DND-41 (cell line): Measurements from ENCODE around the gene ADNP2.

Source experiments
- CTCF ChIP-seq: IDR thresholded peaks from 2 replicates; pipeline ENCODE4 v1.5.1; 2012; ENCODE audit warnings: borderline replicate concordance, low read length, moderate library complexity, mild to moderate bottlenecking; ENCODE audit not compliant: poor library complexity, severe bottlenecking; ENCODE audit errors: extremely low read depth
- EZH2 ChIP-seq: IDR thresholded peaks from 3 replicates; pipeline ENCODE4 v1.6.1; 2012; ENCODE audit warnings: borderline replicate concordance, low read depth, mild to moderate bottlenecking, moderate library complexity, low read length, inconsistent platforms; ENCODE audit not compliant: severe bottlenecking

- TF ChIP-seq CTCF (no peak), EZH2 (no peak)
Observed at GRCh38 chr18:80096032-80096565, 13.0 kb upstream of the ADNP2 start.
